B cell (primary cell): ENCODE data around the gene TXK. TPM values are rescaled to one million over a fixed set of nuclear protein-coding genes. Genes with fewer than 3 reads are reported as not detected.
"Not testable (repeated sequence)": the region's sequence is repeated elsewhere in the genome, so short reads cannot be mapped to it uniquely, and the experiment has no call there.

Experiments used
- ATAC-seq: fragments of 200-7000 bp; cut with Tn5 transposase; one replicate; pipeline ENCODE4 v1.10.0; 2021; ENCODE audit warnings: low read depth, mild to moderate bottlenecking, moderate number of reproducible peaks, moderate library complexity
- CTCF ChIA-PET: fragments of 350-600 bp; sonication (Branson Sonifier 250); formaldehyde crosslinking; loops from one replicate; lab custom pipeline; 2021; ENCODE audit warnings: antibody characterized with exemption, inconsistent platforms; lab: Charles Lee
- POLR2A ChIA-PET: fragments of 350-600 bp; sonication (Branson Sonifier 250); formaldehyde crosslinking; loops from one replicate; lab custom pipeline; 2021; ENCODE audit warnings: antibody characterized with exemption; lab: Charles Lee
- DNase-seq: peaks from one replicate; pipeline ENCODE4 v3.0.0; 2013
- H2AFZ ChIP-seq: 2 replicates; pipeline ENCODE4 v1.6.1; 2012; ENCODE audit warnings: mild to moderate bottlenecking, low read depth, low read length; ENCODE audit not compliant: insufficient read depth, poor library complexity, severe bottlenecking
- H3K27ac ChIP-seq, 2 donors: 1 replicate in 1 of 2; 2 replicates in 1 of 2; pipeline ENCODE4 v1.5.1; 2012 to 2013; ENCODE audit warnings: low read length in 2 of 2, mild to moderate bottlenecking in 2 of 2, moderate library complexity in 1 of 2
- H3K27me3 ChIP-seq, 4 experiments: fragments of 200-600 bp in 1 of 4; sonication (generic) in 1 of 4; replicated peaks in 1 of 4; 1 replicate in 2 of 4; 2 replicates in 2 of 4; pipeline versions ENCODE4 v1.6.1 to v1.7.0; 2013 to 2016; ENCODE audit warnings: low read length in 3 of 4, mild to moderate bottlenecking in 2 of 4, mixed read lengths in 1 of 4, moderate library complexity in 1 of 4; ENCODE audit not compliant: insufficient read depth in 4 of 4, control insufficient read depth in 3 of 4; ENCODE audit errors: control extremely low read depth in 1 of 4
- H3K36me3 ChIP-seq, 2 experiments: replicated peaks in 1 of 2; 1 replicate in 1 of 2; 2 replicates in 1 of 2; pipeline versions ENCODE4 v1.6.1 to v1.7.1; 2013; ENCODE audit warnings: low read length in 1 of 2; ENCODE audit not compliant: insufficient read depth in 2 of 2, control insufficient read depth in 1 of 2; ENCODE audit errors: control extremely low read depth in 1 of 2, extremely low read depth in 1 of 2
- H3K4me1 ChIP-seq, 2 donors: fragments of 200-600 bp in 1 of 2; sonication (generic) in 1 of 2; 1 replicate in 1 of 2; 2 replicates in 1 of 2; pipeline versions ENCODE4 v1.5.1 to v1.6.1; 2013 to 2017; ENCODE audit warnings: low read length in 2 of 2; ENCODE audit not compliant: control insufficient read depth in 2 of 2, insufficient read depth in 2 of 2
- H3K4me2 ChIP-seq: replicated peaks from 2 replicates; pipeline ENCODE3; 2012; ENCODE audit warnings: mild to moderate bottlenecking, low read depth, low read length; ENCODE audit not compliant: poor library complexity, severe bottlenecking
- H3K4me3 ChIP-seq, 5 experiments: fragments of 200-600 bp in 1 of 5; sonication (generic) in 1 of 5; 1 replicate in 3 of 5; 2 replicates in 2 of 5; pipeline versions ENCODE4 v1.5.1 to v1.7.0; 2011 to 2016; ENCODE audit warnings: low read length in 4 of 5, mild to moderate bottlenecking in 4 of 5, low read depth in 2 of 5, control low read depth in 1 of 5, moderate library complexity in 1 of 5; ENCODE audit not compliant: insufficient read depth in 1 of 5; ENCODE audit errors: control extremely low read depth in 1 of 5, extremely low read depth in 1 of 5
- H3K79me2 ChIP-seq: fragments of 200-600 bp; sonication (generic); one replicate; pipeline ENCODE4 v1.6.0; 2016; ENCODE audit warnings: low read length; ENCODE audit not compliant: control insufficient read depth, insufficient read depth
- H3K9ac ChIP-seq: fragments of 200-600 bp; sonication (generic); 2 replicates; pipeline ENCODE4 v1.6.1; 2017; ENCODE audit warnings: mild to moderate bottlenecking, low read length, moderate library complexity
- H3K9me3 ChIP-seq, 3 donors: one replicate each; pipeline versions ENCODE4 v1.6.1 to v1.7.1; 2013; ENCODE audit warnings: low read length in 2 of 3; ENCODE audit not compliant: control insufficient read depth in 2 of 3, insufficient read depth in 1 of 3; ENCODE audit errors: control extremely low read depth in 1 of 3
- H4K20me1 ChIP-seq: 2 replicates; pipeline ENCODE4 v1.6.0; 2012; ENCODE audit warnings: mild to moderate bottlenecking, low read length; ENCODE audit not compliant: insufficient read depth, control insufficient read depth, poor library complexity, severe bottlenecking
- H3K27ac Mint-ChIP-seq: one replicate; pipeline ENCODE4 v1.8.0; 2021; ENCODE audit warnings: mixed read lengths
- H3K27me3 Mint-ChIP-seq: one replicate; pipeline ENCODE4 v1.8.0; 2021; ENCODE audit warnings: mixed read lengths
- H3K4me1 Mint-ChIP-seq: one replicate; pipeline ENCODE4 v1.8.0; 2021; ENCODE audit warnings: mixed read lengths
- H3K4me3 Mint-ChIP-seq: one replicate; pipeline ENCODE4 v1.8.0; 2021; ENCODE audit warnings: mixed read lengths
- H3K9me3 Mint-ChIP-seq: one replicate; pipeline ENCODE4 v1.8.0; 2022; ENCODE audit warnings: mixed read lengths; ENCODE audit not compliant: insufficient read depth
- EZH2 ChIP-seq: IDR thresholded peaks from 2 replicates; pipeline ENCODE4 v1.6.1; 2012; ENCODE audit warnings: borderline replicate concordance, low read depth, mild to moderate bottlenecking, moderate library complexity, low read length; ENCODE audit not compliant: insufficient read depth, poor library complexity, severe bottlenecking
- WGBS: methylation state at CpG from one replicate; pipeline ENCODE4 v1.1.5; 2013; ENCODE audit warnings: missing lambda C conversion rate; ENCODE audit not compliant: insufficient coverage; 5-methylcytosine and 5-hydroxymethylcytosine counted together
- intact Hi-C: fragments of 100-400 bp; cut with micrococcal nuclease; formaldehyde crosslinking; loops from one replicate; pipeline ENCODE4 v1.10.0; 2022
- polyA plus RNA-seq: library from polyadenylated mRNA; depleted of rRNA; stranded (reverse); fragments of >200 nt; gene quantifications from 2 replicates; pipeline ENCODE4 v1.2.3, GENCODE V29; 2012
- total RNA-seq, 2 donors: library from RNA; stranded (reverse); fragments of 120-200 nt in 1 of 2; gene quantifications; 1 replicate in 1 of 2; 2 replicates in 1 of 2; pipeline versions ENCODE4 v1.2.3 to v1.2.4, GENCODE V29; 2013 to 2022
- TF ChIP-seq, protein P1 (sequence below): fragments of 200-600 bp; IDR thresholded peaks from one replicate; pipeline ENCODE4 v1.8.0; 2022; ENCODE audit warnings: antibody characterized with exemption, mild to moderate bottlenecking

Gene TXK
- total and polyA plus RNA-seq, 2 donors (not counting 1 experiment from before 2014, with no cell fraction given): 0.79 to 1.1 TPM

DNA sequence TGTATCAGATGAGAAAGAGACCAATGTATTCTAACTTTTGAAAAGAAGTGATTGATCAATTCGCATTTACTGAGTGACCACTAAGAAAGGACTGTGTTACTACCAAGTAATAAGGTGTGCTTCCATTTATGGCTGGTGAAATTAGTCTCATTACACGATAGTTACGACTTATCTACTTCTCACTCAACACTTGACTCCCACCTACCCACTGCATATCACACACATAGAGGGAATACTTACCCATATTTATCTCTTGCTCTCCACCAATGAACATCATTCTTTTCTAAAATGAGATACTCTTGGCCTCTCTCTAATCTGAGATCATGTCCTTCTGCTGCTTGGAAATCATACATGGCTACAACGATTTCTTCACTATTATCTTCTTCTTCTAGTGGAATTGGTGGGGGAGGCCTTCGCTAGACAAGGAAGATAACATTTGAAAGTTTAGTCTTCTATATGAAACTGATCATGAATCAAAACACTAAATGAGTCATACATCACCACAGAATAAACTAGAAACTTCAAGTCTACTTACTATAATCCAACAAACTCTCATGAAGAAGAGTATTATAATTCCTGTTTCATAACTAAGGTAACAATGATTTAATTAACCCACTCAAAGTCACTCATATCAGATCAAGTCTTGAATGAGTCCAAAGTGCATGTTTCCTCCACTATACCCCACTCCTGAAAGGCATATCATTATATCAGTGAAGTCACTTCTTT, 33.7 kb upstream of the TXK start:
- CTCF ChIA-PET: no interaction called here
- POLR2A ChIA-PET: no interaction called here
- no peaks in the 10 kb centered on the region for H4K20me1 ChIP-seq
- no peak for TF ChIP-seq EZH2
- TF ChIP-seq, protein P1, sequence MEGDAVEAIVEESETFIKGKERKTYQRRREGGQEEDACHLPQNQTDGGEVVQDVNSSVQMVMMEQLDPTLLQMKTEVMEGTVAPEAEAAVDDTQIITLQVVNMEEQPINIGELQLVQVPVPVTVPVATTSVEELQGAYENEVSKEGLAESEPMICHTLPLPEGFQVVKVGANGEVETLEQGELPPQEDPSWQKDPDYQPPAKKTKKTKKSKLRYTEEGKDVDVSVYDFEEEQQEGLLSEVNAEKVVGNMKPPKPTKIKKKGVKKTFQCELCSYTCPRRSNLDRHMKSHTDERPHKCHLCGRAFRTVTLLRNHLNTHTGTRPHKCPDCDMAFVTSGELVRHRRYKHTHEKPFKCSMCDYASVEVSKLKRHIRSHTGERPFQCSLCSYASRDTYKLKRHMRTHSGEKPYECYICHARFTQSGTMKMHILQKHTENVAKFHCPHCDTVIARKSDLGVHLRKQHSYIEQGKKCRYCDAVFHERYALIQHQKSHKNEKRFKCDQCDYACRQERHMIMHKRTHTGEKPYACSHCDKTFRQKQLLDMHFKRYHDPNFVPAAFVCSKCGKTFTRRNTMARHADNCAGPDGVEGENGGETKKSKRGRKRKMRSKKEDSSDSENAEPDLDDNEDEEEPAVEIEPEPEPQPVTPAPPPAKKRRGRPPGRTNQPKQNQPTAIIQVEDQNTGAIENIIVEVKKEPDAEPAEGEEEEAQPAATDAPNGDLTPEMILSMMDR: no peak
- H3K4me2 ChIP-seq: no peak overlapping the region
- H3K4me3 ChIP-seq: no peak overlapping the region
- Mint-ChIP-seq H3K27me3 (no peaks in the 10 kb centered on the region), H3K4me3 (no peak overlapping the region), H3K4me1 (peaks cover 3% of the 10 kb centered on the region), H3K9me3 (no peaks in the 10 kb centered on the region), H3K27ac (no peak overlapping the region)
- no peak overlapping the region for H2AFZ ChIP-seq
- no peak for DNase-seq
- no peak for ATAC-seq
- no peaks in the 10 kb centered on the region for H3K27me3 ChIP-seq
- 94% methylated on average over 2 of the region's 5 CpGs for WGBS
- peaks cover 4 to 37% of the 10 kb centered on the region in 2 experiments for H3K36me3 ChIP-seq
- no peaks in the 10 kb centered on the region for H3K9me3 ChIP-seq
- no peaks in the 10 kb centered on the region for H3K4me1 ChIP-seq
- no peak overlapping the region for H3K9ac ChIP-seq
- no peaks in the 10 kb centered on the region for H3K79me2 ChIP-seq
- H3K27ac ChIP-seq: no peak overlapping the region
- intact Hi-C loops: no loop called here

DNA sequence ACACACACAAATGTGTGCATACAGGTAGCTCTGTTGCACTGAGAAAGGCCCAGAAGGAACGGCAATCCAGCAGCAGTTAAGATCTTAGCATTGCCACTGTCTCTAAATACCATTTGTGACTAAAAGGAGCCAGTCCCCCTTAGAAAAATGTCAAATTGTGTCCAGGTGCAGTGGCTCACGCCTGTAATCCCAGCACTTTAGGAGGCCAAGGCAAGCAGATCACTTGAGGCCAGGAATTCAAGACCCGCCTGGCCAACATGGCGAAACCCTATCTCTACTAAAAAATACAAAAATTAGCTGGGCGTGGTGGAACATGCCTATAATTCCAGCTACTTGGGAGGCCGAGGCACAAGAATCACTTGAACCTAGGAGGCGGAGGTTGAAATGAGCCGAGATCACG, 30.5 kb upstream of the TXK start:
- H3K4me2 ChIP-seq, ATAC-seq, CTCF ChIA-PET, H2AFZ ChIP-seq, H4K20me1 ChIP-seq, H3K9ac ChIP-seq, H3K79me2 ChIP-seq, H3K27me3 ChIP-seq, H3K27me3 Mint-ChIP-seq, H3K27ac Mint-ChIP-seq, DNase-seq, H3K4me1 Mint-ChIP-seq, intact Hi-C loops, H3K4me1 ChIP-seq, H3K9me3 Mint-ChIP-seq, H3K4me3 ChIP-seq, H3K9me3 ChIP-seq, H3K4me3 Mint-ChIP-seq, H3K27ac ChIP-seq: not testable (repeated sequence)
- POLR2A ChIA-PET: interaction anchor here (0.6 kb wide), 1 partner anchor 46 kb away, joined by 3 read pairs; no protein-coding TSS in a partner anchor
- peaks cover 5 to 29% of the 10 kb centered on the region in 2 experiments for H3K36me3 ChIP-seq
- 98% methylated on average over 7 of the region's 9 CpGs for WGBS
